ENCODE data around the gene CWC27.

Gene CWC27

DNA sequence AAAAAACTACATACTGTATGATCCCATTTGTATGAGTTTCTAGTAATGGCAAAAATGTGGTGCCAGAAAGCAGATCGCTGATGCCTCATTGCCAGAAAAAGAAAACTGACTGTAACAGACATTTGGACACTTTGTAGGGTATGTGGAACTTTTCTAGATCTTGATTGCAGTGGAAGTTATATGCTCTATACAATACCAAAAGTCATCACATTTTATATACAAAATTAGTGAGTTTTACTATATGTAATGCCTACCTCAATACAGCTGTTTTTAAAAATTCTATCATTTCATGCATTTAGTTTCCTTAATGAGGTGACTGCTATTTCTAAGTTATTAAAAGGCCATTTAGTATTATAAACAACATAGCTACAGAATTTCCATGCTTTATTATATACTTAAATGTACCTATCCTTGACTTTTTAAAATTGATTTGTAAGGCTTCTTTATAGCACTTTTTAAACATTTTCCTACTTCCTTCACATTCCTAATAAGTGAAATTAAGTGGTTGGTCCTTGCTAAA, 199.9 kb downstream of the CWC27 start:
- no peak for DNase-seq (ENCODE audit: low read depth, low spot score)
- no peak overlapping the region for H3K27ac ChIP-seq

DNA sequence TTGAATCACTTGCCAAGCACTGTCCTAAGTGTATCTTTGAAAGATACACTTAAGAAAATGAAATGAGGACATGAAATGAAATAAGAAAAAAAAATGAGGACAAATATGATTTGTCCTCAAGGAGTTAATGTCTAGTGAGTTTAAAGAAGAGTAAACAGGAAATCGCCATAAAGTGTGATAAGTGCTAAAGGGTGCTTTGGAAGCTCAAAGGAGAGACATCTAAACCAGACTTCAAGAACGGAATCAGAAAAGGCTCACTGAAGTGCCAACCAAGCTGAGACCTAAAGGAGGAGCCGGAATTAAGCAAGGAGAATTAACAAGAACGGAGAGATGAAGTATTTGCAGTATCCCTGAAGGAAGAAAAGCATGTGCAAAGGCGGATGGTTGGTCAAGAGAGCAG, 200.8 kb downstream of the CWC27 start:
- DNase-seq (ENCODE audit: low read depth, low spot score): no peak
- H3K27ac ChIP-seq: no peak overlapping the region

DNA sequence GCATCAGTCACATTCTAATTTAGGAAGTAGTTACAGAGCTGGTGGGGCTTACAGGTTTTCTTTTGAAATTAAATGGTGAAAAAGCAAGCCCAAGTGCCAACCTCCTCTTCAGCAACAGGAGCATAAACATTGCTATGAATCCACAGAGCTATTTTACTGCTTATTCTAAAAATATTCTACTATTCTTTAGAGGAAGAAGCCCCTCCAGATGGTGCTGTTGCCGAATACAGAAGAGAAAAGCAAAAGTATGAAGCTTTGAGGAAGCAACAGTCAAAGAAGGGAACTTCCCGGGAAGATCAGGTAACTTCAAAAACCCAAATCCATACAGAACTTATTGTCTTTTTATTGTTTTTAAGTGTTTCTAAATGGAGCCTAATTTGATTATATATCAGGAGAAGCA, 202.8 kb downstream of the CWC27 start:
- DNase-seq (ENCODE audit: low read depth, low spot score): no peak
- no peak overlapping the region for H3K27ac ChIP-seq

DNA sequence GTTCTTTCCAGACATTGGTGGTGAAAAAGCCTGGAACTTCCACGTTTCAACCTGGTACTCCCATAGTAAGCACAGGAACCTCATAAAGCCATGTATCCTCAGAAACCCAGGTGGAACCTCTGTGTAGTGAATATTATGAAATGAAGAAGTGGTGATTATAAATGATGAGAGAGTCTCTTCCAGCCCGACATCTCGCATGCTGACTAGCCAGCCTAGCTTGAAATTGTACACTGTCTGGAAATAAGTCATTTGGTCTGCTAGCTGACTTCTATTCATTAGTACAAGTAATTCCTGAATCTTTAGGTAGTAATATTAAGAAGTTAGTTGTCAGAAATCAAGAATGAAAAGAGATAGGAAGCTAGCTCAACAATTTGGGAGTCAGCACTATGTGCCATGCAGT, 203.3 kb downstream of the CWC27 start:
- no peak overlapping the region for H3K27ac ChIP-seq
- no peak for DNase-seq (ENCODE audit: low read depth, low spot score)

DNA sequence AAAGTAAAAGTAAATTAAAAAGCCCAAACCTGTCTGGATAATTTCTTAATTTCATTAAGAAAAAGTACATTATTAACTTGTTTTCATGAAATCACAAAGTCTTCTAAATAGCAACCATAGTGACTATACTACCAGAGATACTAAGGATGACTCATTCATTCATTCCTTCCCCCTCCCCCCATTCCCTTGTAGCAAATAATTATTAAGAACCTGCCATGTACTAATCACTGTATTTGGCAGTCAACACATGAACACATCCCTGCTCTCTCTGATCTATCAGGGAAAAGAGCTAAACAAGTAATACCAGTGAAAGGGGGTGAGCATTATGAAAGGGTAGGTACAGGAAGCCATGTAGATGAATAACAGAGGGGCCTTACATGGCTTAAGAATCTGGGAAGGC, 203.9 kb downstream of the CWC27 start:
- DNase-seq (ENCODE audit: low read depth, low spot score): no peak
- H3K27ac ChIP-seq: no peak overlapping the region

DNA sequence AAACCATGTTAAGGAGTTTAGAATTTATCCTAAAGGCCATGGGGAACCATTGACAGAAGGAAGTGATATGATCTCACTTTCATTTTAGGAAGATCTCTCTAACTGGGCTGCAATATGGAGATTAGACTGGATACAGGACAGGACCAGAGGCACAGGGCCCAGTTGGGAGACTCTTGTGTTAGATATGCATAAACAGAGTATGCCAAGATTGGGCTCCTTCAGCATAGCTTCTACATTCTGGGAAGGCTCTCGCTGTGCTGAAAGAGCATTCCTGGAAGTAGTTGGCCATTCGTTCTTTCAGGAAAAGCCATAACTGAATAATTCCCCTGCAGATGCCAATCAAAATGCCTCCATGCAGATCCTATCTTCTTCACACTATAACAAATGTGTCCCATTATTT, 204.5 kb downstream of the CWC27 start:
- DNase-seq (ENCODE audit: low read depth, low spot score): no peak
- H3K27ac ChIP-seq: no peak overlapping the region

DNA sequence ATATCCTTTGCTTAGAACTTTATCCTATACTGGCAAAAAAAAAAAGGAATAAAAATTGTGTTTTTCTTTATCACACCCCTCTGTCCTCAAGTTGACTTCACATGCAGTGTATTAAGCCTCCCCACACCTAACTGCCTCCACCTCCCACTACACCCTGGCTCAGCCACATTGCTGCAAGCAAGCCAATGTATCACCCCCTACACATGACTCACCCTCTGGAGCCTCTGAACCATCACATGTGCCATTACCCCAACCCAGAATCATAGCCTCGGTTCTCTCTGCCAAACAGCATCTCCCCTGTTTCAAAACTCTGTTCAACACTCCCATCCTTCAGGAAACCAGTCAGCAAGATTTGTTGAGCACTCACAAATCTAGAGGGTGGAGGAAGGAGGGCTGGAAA, 209.0 kb downstream of the CWC27 start:
- H3K27ac ChIP-seq: no peak overlapping the region
- DNase-seq (ENCODE audit: low read depth, low spot score): no peak

DNA sequence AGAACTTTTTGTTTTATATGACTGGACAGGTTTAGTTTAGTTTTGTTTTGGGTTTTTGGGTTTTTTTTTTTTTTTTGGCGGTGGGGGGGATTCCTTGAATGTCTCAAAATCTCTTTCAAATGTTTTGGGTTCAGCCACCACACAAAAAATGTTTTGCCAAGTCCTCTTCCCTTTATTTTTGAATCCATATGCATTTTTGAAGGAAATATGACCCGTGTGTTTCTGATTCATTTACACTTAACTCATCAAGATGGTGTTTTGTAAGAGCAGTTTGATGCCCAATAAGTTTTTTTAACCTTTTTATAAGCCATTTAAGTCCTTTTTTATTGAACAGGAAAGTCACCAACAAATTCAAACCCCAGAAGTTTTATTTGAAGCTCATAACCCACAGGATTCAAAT, 209.8 kb downstream of the CWC27 start:
- no peak for DNase-seq (ENCODE audit: low read depth, low spot score)
- H3K27ac ChIP-seq: no peak overlapping the region

DNA sequence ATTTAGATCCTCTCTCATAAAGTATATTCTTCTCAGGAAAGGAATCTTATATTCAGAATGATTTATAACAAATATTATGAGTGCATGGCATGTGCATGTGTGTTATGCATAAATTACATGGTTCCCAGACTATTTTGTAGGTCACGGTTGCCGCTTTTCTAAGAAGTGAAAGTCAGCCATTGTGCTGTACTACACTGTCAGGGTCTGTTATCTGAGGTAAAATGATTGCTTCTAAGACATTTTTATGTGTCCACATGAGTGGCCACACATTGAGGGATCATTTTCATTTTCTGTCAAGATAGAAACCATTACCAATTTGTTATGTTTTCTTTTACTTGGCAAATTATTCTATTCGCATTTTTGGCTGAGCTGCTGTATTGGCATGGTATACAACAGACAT, 210.8 kb downstream of the CWC27 start:
- DNase-seq (ENCODE audit: low read depth, low spot score): no peak
- H3K27ac ChIP-seq: no peak overlapping the region

DNA sequence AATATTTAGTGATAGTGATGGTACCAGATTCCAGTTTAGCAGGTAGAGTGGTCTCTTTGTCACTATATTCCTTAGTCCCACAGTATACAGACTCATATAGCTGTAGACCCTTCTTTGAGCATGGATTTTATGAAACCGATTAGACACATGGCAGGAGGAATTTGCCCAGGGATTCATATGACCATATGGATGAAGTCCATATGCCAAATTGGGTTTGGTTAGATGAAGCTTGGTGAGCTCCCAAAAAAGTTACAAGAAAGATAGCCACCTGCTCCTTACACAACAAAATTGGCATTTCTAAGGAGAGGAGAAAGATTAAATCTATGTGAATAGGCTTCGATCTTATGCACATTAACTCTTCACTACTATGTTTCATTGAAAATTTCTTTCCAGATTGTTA, 211.4 kb downstream of the CWC27 start:
- no peak for DNase-seq (ENCODE audit: low read depth, low spot score)
- no peak overlapping the region for H3K27ac ChIP-seq

DNA sequence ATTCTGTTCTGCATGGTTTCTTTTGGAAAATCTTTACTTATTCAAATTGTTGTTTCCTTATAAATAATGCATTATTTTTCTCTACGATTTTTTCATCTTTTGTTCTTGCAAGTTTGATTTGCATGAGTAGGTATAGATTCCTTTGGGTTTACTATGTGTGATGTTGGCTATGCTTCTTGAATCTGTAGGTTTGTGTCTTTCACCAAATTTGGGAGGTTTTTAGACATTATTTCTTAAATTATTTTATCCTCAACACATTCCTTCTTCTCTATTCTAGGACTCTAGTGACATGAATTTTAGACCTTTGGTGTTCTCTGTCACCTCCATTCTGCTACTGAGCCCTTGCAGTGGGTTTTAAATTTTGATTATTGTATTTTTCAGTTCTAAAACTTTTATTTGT, 219.0 kb downstream of the CWC27 start:
- no peak overlapping the region for H3K27ac ChIP-seq
- DNase-seq (ENCODE audit: low read depth, low spot score): no peak

DNA sequence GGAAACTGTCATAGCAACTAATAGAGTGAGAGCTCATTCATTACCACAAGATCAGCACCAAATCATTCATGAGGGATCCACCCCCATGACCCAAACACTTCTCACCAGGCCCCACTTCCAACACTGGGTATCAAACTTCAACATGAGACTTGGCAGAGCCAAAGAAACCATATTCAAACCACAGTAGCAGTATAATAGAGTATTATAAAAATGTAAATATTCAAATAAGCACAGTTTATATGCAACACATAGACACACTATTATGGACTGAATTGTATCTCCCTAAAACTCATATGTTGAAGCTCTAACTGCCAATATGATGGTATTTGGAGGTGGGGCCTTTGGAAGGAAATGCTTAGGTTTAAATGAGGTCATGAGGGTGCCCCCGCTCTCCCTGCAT, 240.5 kb downstream of the CWC27 start:
- no peak overlapping the region for H3K27ac ChIP-seq
- no peak for DNase-seq (ENCODE audit: low read depth, low spot score)

DNA sequence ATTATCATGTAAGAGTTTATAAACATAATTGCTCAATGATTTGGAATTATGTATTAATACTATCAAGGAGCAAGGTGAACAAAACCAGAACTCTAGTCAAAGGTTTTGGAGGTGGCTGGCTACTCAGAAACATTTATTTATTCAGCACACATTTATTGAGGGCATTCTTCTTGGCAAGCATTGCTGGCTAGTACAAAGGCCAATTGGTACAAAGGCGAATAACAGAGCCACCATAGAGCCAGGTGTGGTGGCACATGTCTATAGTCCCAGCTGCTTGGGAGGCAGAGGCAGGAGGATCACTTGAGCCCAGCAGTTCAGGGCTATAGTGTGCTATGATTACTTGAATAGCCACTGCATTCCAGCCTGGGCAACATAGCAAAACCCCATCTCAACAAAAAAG, 242.1 kb downstream of the CWC27 start:
- no peak for DNase-seq (ENCODE audit: low read depth, low spot score)
- H3K27ac ChIP-seq: no peak overlapping the region

DNA sequence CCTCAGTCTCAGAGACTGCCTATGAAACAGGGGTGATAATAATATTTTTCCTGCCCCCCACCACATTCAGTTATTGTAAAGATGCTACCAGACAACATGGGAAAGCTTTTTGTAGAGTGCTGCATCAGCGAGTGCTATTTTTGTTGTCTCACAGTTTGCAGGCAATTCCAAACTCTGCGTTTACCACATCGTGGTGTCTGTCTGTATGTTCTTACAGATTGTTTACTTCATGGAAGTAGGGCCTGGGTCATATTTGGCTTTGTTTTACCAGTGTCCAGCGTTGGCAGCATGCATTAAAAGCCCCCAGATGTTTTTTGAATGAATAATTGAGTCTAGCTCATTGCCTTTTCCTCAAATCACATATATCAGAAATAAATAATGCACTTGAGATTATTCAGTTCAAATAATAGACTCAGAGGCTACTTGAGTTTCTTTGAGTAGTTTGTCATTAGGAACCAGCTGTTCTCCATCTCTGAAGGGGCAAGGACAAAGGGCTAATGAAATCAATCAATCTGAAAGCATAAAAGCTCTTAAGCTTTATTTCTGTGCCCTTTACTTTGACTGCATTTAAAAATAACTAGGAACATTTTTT, 243.7 kb downstream of the CWC27 start:
- no peak for DNase-seq (ENCODE audit: low read depth, low spot score)
- no peak overlapping the region for H3K27ac ChIP-seq

DNA sequence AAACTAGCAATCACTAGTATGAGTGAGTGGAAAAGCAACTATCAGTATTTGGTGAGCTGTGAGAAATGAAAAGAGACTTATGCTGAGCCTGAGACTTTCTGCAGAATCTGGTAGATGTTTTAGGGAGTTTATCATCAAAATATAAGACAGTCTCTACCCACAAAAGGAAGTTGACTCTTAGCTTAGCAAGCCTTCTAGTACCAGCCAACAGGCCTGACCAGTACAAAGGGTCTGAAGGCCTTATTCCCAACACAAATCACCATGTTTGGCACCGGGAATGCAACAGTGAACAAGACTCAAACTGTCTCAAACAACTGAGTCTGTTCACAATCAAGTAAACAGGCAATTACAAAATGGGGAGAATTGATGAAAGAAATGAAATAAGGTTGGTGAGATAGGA, 244.4 kb downstream of the CWC27 start:
- DNase-seq (ENCODE audit: low read depth, low spot score): no peak
- H3K27ac ChIP-seq: no peak overlapping the region

DNA sequence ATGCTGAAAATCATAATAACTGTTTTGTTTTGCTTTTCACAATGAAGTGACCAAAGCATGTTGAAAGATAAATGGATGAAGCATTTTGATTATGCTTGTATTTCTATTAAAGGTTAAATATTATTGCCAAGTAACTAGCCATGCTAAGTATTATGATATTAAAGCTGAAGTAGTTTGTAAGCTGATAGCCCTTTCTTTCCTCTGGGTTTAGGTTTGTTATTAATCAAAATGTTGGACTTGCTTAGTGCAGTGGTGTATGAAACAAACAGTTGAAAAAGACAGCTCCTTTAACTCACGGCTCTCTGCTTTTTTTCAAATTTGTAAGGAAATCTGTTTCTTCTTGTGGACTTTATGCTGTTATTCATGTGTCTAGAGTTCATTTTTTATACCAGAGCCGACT, 246.0 kb downstream of the CWC27 start:
- H3K27ac ChIP-seq: no peak overlapping the region
- no peak for DNase-seq (ENCODE audit: low read depth, low spot score)

DNA sequence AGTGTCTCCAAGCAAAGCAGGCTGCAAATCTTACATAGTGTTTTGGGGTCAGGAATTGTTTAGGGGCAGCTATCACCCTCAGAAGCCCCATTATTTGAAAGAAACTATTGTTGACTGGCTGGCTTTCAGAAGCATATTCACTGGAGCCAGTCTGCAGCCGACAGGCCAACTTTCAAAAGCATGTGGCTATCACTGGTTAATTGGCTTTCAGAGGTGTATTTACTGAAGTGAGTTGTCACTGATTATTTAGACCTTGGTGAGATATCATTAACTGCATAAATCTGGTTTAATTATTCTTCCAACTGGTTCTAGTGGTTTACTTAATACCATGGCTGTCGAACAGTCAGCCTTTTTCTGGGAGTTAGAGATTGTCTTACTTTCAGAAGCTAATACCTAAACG, 247.0 kb downstream of the CWC27 start:
- DNase-seq (ENCODE audit: low read depth, low spot score): no peak
- no peak overlapping the region for H3K27ac ChIP-seq

DNA sequence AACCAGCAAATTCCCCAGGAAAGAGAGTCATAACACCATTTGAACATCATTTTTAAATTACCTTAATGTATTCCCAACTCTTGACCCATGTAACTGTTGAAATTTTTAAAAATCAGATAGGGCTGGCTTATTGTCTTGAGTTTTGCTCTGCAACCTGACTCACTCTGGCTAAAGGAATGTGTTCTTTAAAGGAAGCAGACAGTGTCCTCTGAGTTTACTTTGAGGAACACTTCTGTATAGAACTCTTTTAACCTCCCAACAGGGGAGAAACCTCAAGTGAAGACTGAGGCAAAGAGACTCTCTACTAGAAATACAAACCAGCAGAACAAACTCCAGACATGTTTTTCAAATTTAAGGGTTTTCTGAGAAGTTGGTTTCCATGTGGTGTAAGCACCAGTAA, 248.9 kb downstream of the CWC27 start:
- H3K27ac ChIP-seq: no peak overlapping the region
- DNase-seq (ENCODE audit: low read depth, low spot score): no peak

DNA sequence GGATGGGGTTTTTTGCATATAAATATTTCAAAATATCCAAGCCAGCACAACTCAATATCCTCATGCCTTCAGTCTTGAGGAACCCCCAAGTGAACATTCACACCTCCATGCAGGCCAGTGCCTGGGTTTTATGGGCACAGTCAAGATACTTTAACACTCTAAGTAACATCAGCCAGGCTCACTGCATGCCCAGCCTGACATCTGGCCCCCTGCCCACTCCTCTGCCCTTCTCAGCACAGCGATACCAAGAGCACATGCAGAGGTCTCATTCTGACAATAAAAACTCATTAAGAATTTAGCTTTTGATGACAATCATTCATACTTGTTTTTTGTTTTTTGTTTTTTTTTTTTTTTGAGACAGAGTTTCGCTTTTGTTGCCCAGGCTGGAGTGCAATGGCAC, 250.0 kb downstream of the CWC27 start:
- H3K27ac ChIP-seq: no peak overlapping the region
- DNase-seq (ENCODE audit: low read depth, low spot score): no peak

DNA sequence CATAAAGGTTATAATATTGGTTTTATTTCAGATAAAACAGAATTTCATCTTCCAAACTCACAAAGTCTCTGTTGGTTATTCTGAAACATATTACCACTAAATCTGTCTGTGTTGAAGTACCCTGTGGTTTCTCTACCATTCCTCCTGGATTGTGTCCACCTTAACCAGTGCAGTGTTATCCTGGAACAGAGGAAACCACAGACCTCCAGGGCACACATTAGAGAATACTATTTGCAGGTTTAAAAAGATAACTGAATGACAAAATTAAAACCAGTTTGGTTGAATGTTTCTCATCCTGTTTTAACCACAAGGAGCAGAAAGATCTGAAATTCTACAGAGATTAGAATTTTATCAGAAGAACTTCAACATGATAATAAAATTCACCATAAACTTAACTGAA, 251.8 kb downstream of the CWC27 start:
- H3K27ac ChIP-seq: no peak overlapping the region

DNA sequence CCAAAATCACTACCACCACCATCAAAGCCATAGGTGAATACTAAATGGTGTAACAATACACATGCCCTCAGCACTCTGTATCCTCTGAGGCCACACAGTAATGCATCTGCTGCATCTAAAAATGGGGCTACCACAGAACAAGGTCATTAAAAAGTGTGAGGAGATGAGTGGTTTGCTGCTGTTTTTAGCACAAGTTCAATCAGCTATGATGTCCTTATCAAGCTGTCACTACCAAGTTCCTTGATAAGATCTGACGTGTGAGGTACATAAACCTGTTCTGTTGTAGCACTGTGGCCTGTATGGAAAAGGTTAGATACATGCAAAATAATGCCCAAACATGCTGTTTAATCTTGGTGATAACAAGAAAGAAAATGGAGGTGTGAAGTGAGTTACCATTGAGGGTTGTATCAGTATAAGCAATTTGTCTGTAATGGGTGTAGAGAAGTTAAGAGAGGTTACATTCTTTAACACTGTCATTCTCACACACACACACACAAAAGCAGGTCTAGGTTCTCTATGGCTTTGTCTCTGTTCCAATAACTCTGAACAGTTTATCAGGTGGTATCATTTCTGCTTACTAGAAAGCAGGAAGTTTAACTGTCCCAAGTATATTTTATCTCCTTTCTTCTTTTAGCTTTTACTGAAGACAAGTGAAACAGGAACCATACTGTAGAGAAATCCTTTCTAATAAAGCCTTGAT, 252.9 kb downstream of the CWC27 start:
- H3K27ac ChIP-seq: no peak overlapping the region
- no peak for DNase-seq (ENCODE audit: low read depth, low spot score)

More for the DNA sequence above, 251.8 kb downstream of the CWC27 start:
- DNase-seq (ENCODE audit: low read depth, low spot score): no peak

DNA sequence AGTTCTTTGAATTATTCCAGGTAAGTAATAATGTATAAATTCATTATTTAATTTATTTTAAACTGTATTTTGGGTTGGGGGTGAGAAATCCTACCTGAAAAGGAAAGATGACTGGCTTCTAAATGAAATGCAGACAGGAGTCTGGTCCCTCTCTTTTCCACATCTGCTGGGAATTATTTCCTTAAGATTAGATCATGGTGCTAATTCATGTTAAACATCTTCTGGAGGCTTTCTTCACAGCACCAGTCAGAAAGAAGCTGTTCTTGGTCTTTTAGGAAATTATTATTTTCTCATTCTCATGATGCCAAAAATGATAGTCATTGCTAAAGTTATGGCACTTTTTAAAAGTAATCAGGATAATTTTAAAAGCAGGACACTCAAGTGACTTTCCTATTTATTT, 254.2 kb downstream of the CWC27 start:
- no peak for DNase-seq (ENCODE audit: low read depth, low spot score)
- no peak overlapping the region for H3K27ac ChIP-seq

Data from epithelial cell of prostate (primary cell).